Neural progenitor cell (in vitro differentiated cells): ENCODE results near the gene SACS. TPM values are rescaled to one million over a fixed set of nuclear protein-coding genes. Genes with fewer than 3 reads are reported as not detected.

Experiments used
- DNase-seq: peaks from one replicate; pipeline ENCODE4 v3.0.0-alpha.2; 2016; ENCODE audit warnings: low spot score
- H2AFZ ChIP-seq: fragments of 200-600 bp; sonication (generic); replicated peaks from 2 replicates; pipeline ENCODE4 v1.6.1; 2016; ENCODE audit warnings: antibody characterized with exemption
- H3F3A ChIP-seq: fragments of 200-600 bp; sonication (generic); 2 replicates; pipeline ENCODE4 v1.6.1; 2016; ENCODE audit warnings: antibody characterized with exemption, low read depth
- H3K27ac ChIP-seq: fragments of 200-600 bp; sonication (generic); 2 replicates; pipeline ENCODE4 v1.5.1; 2016; ENCODE audit warnings: mild to moderate bottlenecking
- H3K27me3 ChIP-seq: fragments of 200-600 bp; sonication (generic); 2 replicates; pipeline ENCODE4 v1.6.1; 2016; ENCODE audit warnings: mild to moderate bottlenecking, moderate library complexity
- H3K36me3 ChIP-seq: fragments of 200-600 bp; sonication (generic); 2 replicates; pipeline ENCODE4 v1.5.1; 2016
- H3K4me1 ChIP-seq: fragments of 200-600 bp; sonication (generic); 2 replicates; pipeline ENCODE4 v1.6.1; 2016; ENCODE audit warnings: mixed run types
- H3K4me2 ChIP-seq: fragments of 200-600 bp; sonication (generic); 2 replicates; pipeline ENCODE4 v1.6.1; 2016
- H3K4me3 ChIP-seq: fragments of 200-600 bp; sonication (generic); 2 replicates; pipeline ENCODE4 v1.5.1; 2016
- H3K79me2 ChIP-seq: fragments of 200-600 bp; sonication (generic); 2 replicates; pipeline ENCODE4 v1.6.1; 2016; ENCODE audit warnings: low read depth
- H3K9ac ChIP-seq: fragments of 200-600 bp; sonication (generic); 2 replicates; pipeline ENCODE4 v1.6.1; 2016
- H3K9me3 ChIP-seq: fragments of 200-600 bp; sonication (generic); 2 replicates; pipeline ENCODE4 v1.5.1; 2016; ENCODE audit warnings: low read depth
- H4K20me1 ChIP-seq: fragments of 200-600 bp; sonication (generic); 2 replicates; pipeline ENCODE4 v1.6.1; 2016; ENCODE audit warnings: low read depth
- H3K27ac Mint-ChIP-seq: 3 replicates; pipeline ENCODE4 v1.8.0; 2021; ENCODE audit warnings: mixed read lengths
- H3K27me3 Mint-ChIP-seq: 2 replicates; pipeline ENCODE4 v1.8.0; 2022; ENCODE audit warnings: low read depth, mild to moderate bottlenecking, inconsistent platforms, moderate library complexity, mixed read lengths; ENCODE audit not compliant: insufficient read depth
- H3K36me3 Mint-ChIP-seq: 3 replicates; pipeline ENCODE4 v1.8.0; 2021; ENCODE audit warnings: mixed read lengths
- H3K4me1 Mint-ChIP-seq: 3 replicates; pipeline ENCODE4 v1.8.0; 2021; ENCODE audit warnings: mixed read lengths
- H3K4me3 Mint-ChIP-seq: 3 replicates; pipeline ENCODE4 v1.8.0; 2021; ENCODE audit warnings: mild to moderate bottlenecking, moderate library complexity, mixed read lengths
- H3K9me3 Mint-ChIP-seq: 3 replicates; pipeline ENCODE4 v1.8.0; 2020; ENCODE audit warnings: mixed read lengths
- EZH2 ChIP-seq: fragments of 200-600 bp; sonication (generic); IDR thresholded peaks from 2 replicates; pipeline ENCODE4 v1.6.1; 2017; ENCODE audit warnings: antibody characterized with exemption, mild to moderate bottlenecking, moderate library complexity
- EZH2phosphoT487 ChIP-seq: fragments of 200-600 bp; sonication (generic); IDR thresholded peaks from 2 replicates; pipeline ENCODE4 v1.6.1; 2017; ENCODE audit warnings: antibody characterized with exemption
- total RNA-seq: library from RNA; depleted of rRNA; stranded (reverse); fragments of >200 nt; gene quantifications from 2 replicates; pipeline ENCODE4 v1.2.3, GENCODE V29; 2015; ENCODE audit warnings: low replicate concordance
- TF ChIP-seq, protein P1 (sequence below): fragments of 200-600 bp; sonication (generic); IDR thresholded peaks from 2 replicates; pipeline ENCODE4 v1.5.1; 2017; ENCODE audit warnings: antibody characterized with exemption, mild to moderate bottlenecking

The SACS gene
- total RNA-seq, 1 donor from 2014 or later: 77.7 TPM

DNA sequence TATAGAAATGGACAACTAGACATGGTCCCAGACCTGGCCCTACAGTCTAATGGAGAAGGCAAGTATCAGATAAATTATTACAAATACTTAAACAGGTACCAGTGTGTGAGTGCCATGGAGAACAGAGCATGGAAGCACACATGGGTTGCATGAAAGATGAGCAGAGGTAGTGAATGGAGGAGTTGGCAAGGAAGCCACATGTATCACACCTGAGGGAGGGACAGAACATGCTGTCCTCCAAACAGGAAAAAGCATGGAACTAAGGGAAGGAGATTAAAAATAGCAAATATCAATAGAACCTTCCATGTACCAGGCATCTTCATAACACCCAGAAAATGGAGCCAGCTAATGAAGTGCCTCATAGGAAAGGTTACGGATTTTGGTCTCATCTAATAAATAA, 85.9 kb downstream of the SACS start:
- Mint-ChIP-seq H3K27me3 (peaks cover 4% of the 10 kb centered on the region), H3K4me1 (no peaks in the 10 kb centered on the region), H3K27ac (no peak overlapping the region), H3K4me3 (no peak overlapping the region), H3K9me3 (peaks cover 3% of the 10 kb centered on the region), H3K36me3 (peaks cover 67% of the 10 kb centered on the region)
- TF ChIP-seq, protein P1, sequence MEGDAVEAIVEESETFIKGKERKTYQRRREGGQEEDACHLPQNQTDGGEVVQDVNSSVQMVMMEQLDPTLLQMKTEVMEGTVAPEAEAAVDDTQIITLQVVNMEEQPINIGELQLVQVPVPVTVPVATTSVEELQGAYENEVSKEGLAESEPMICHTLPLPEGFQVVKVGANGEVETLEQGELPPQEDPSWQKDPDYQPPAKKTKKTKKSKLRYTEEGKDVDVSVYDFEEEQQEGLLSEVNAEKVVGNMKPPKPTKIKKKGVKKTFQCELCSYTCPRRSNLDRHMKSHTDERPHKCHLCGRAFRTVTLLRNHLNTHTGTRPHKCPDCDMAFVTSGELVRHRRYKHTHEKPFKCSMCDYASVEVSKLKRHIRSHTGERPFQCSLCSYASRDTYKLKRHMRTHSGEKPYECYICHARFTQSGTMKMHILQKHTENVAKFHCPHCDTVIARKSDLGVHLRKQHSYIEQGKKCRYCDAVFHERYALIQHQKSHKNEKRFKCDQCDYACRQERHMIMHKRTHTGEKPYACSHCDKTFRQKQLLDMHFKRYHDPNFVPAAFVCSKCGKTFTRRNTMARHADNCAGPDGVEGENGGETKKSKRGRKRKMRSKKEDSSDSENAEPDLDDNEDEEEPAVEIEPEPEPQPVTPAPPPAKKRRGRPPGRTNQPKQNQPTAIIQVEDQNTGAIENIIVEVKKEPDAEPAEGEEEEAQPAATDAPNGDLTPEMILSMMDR: no peak
- TF ChIP-seq EZH2phosphoT487: no peak
- TF ChIP-seq EZH2: no peak
- Histone ChIP-seq H3K27me3 (no peaks in the 10 kb centered on the region), H3F3A (no peaks in the 10 kb centered on the region), H3K4me1 (no peaks in the 10 kb centered on the region), H3K36me3 (peaks cover 29% of the 10 kb centered on the region), H3K79me2 (peaks cover 63% of the 10 kb centered on the region), H3K4me3 (no peak overlapping the region), H2AFZ (no peak overlapping the region), H3K9ac (no peak overlapping the region), H3K27ac (no peak overlapping the region), H3K4me2 (no peak overlapping the region), H3K9me3 (no peaks in the 10 kb centered on the region), H4K20me1 (no peaks in the 10 kb centered on the region)
- no peak for DNase-seq

DNA sequence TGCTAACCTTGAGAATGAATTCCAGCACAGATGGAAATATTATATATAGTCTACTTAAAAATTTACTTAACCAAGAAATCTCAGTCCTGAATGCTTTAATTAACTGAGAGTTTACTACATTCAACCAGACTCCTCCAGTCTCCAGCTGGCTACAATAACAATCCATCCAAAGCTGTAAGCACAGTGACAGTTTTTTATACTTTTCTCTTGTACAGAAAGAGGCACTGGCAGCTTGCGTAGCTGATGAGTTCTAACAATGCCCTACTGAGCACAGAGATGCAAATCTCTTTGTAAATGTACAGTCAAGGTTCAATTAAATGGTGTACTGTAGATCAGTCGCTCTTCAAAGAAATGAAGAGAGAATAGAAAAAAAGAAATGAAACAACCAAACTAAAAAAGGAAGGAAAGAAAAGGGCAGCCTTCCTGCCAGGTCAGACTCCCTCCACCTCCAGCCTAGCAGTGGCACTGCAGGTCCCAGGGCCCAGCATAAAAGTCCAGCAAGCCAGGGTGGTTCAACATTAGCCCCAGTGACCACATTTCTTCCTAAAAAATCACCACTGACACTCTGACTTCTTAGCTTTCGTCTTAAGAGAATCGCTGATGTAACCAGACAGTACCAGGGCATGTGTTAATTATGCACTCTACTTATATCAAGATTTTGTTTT, 88.4 kb downstream of the SACS start:
- TF ChIP-seq, protein P1: no peak
- TF ChIP-seq EZH2phosphoT487 (no peak), EZH2 (no peak)
- Mint-ChIP-seq H3K27me3 (peaks cover 4% of the 10 kb centered on the region), H3K4me1 (no peaks in the 10 kb centered on the region), H3K9me3 (peaks cover 13% of the 10 kb centered on the region), H3K27ac (no peak overlapping the region), H3K4me3 (no peak overlapping the region), H3K36me3 (peaks cover 70% of the 10 kb centered on the region)
- no peak overlapping the region for H3K27ac ChIP-seq
- no peak overlapping the region for H3K9ac ChIP-seq
- H3K4me2 ChIP-seq: no peak overlapping the region
- peaks cover 49% of the 10 kb centered on the region for H3K36me3 ChIP-seq
- no peaks in the 10 kb centered on the region for H4K20me1 ChIP-seq
- H3K27me3 ChIP-seq: no peaks in the 10 kb centered on the region
- H3K4me1 ChIP-seq: no peaks in the 10 kb centered on the region
- peaks cover 3% of the 10 kb centered on the region for H3K9me3 ChIP-seq
- no peak for DNase-seq
- peaks cover 46% of the 10 kb centered on the region for H3K79me2 ChIP-seq
- H3K4me3 ChIP-seq: no peak overlapping the region
- H2AFZ ChIP-seq: no peak overlapping the region
- no peaks in the 10 kb centered on the region for H3F3A ChIP-seq

DNA sequence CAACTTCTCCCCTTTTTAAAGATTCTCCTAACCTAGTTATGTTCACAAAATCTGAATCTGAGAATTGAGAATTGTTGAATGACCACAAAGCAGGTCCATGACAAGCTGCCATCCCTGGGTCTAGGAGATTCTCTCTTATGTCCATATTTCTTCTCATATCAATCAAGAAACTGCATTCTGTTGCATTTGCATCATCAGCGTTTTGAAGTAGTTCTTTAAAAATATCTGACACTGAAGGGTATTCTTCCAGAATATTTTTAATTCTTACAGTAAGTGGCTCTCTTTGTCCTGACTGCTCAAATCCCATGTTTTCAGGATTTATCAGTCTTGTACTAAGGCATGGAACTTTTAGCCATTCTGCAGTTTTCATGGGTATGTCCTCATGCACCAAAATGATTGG, 94.3 kb downstream of the SACS start:
- H3K4me1 ChIP-seq: no peaks in the 10 kb centered on the region
- H3F3A ChIP-seq: no peaks in the 10 kb centered on the region
- no peaks in the 10 kb centered on the region for H3K79me2 ChIP-seq
- no peak overlapping the region for H3K27ac Mint-ChIP-seq
- TF ChIP-seq, protein P1: no peak
- no peak for TF ChIP-seq EZH2phosphoT487
- TF ChIP-seq EZH2: no peak
- H3K9ac ChIP-seq: no peak overlapping the region
- peaks cover 79% of the 10 kb centered on the region for H3K36me3 Mint-ChIP-seq
- no peak for DNase-seq
- H3K36me3 ChIP-seq: peaks cover 77% of the 10 kb centered on the region
- H3K9me3 Mint-ChIP-seq: peaks cover 54% of the 10 kb centered on the region
- H2AFZ ChIP-seq: no peak overlapping the region
- no peaks in the 10 kb centered on the region for H3K4me1 Mint-ChIP-seq
- H4K20me1 ChIP-seq: no peaks in the 10 kb centered on the region
- no peak overlapping the region for H3K4me3 Mint-ChIP-seq
- no peaks in the 10 kb centered on the region for H3K27me3 ChIP-seq
- no peak overlapping the region for H3K4me3 ChIP-seq
- H3K4me2 ChIP-seq: no peak overlapping the region
- no peaks in the 10 kb centered on the region for H3K27me3 Mint-ChIP-seq
- H3K9me3 ChIP-seq: peaks cover 38% of the 10 kb centered on the region
- H3K27ac ChIP-seq: no peak overlapping the region
